Heart left ventricle (tissue), 13 donors: ENCODE data around the gene KCNK2.

ENCODE experiments used
- POLR2A ChIP-seq, 2 donors: fragments of 450-650 bp; IDR thresholded peaks; one replicate each; pipeline ENCODE4 v1.6.1; 2017; ENCODE audit warnings: antibody characterized with exemption in 2 of 2, mild to moderate bottlenecking in 2 of 2, moderate library complexity in 2 of 2
- TF ChIP-seq, protein P1 (sequence below), 12 donors: fragments of 200-600 bp; sonication (generic) in 4 of 12; IDR thresholded peaks; one replicate each; pipeline versions ENCODE4 v1.5.0 to v1.8.0; 2018 to 2022; ENCODE audit warnings: antibody characterized with exemption in 12 of 12, mild to moderate bottlenecking in 5 of 12
- donor health status: ischemic (EF 13 %, LVEDD 7.1; RV severe dilation, severe dysfunction).
- donor health status: DM: no; HTN: yes; CAD: no.
- donor health status: DM: no; HTN: no; CAD: no.
- donor health status: ischemic (EF 25% LVEDD 6.9; RV normal size, moderate dysfunction).
- donor health status: ischemic (EF 25% LVEDD 5.7; RV mildly dilated, moderate dysfunction).
- donor health status: ischemic (EF 35%, LVEDD 5.7; RV mildly dilated, moderate dysfunction).
- donor health status: nonischemic (EF 11% LVEDD 7.7; RV severe dilation, severe dysfunction).
- donor health status: DM: yes; HTN: yes; CAD: no.
- donor health status: PGD.
- donor health status: ischemic (EF 29% LVEDD 5.4; RV normal size, mild dysfunction).
- donor health status: nonischemic (EF 23%, LVEDD 6.1; RV moderate dilation, normal function).

DNA sequence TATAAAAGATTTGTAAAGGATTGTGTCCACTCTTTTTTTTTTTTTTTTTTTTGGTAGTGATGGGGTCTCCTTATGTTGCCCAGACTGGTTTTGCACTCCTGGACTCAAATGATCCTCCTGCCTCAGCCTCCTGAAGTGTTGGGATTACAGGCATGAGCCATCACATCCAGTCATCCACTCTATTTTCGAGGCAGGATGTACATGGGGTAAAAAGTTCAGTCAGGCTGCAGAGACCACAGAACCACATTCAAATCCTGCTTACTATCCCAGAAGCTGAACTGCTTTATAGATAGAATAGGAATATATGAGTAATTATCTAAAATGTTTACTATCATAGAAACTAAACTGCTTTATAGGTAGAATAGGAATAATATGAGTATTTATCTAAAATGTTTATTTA is 26.0 kb upstream of the KCNK2 start:
- TF ChIP-seq, protein P1, sequence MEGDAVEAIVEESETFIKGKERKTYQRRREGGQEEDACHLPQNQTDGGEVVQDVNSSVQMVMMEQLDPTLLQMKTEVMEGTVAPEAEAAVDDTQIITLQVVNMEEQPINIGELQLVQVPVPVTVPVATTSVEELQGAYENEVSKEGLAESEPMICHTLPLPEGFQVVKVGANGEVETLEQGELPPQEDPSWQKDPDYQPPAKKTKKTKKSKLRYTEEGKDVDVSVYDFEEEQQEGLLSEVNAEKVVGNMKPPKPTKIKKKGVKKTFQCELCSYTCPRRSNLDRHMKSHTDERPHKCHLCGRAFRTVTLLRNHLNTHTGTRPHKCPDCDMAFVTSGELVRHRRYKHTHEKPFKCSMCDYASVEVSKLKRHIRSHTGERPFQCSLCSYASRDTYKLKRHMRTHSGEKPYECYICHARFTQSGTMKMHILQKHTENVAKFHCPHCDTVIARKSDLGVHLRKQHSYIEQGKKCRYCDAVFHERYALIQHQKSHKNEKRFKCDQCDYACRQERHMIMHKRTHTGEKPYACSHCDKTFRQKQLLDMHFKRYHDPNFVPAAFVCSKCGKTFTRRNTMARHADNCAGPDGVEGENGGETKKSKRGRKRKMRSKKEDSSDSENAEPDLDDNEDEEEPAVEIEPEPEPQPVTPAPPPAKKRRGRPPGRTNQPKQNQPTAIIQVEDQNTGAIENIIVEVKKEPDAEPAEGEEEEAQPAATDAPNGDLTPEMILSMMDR (IDR thresholded peaks at IDR 0.05): no peak
- TF ChIP-seq POLR2A (IDR thresholded peaks at IDR 0.05): no peak
